K562 (cell line): ENCODE measurements around the gene FGFR1OP2. TPM values are rescaled to one million over a fixed set of nuclear protein-coding genes. Genes with fewer than 3 reads are reported as not detected.

Source experiments
- HDAC2 ChIP-seq: fragments of 450-650 bp; IDR thresholded peaks from 2 replicates; pipeline ENCODE4 v1.6.1; 2016; ENCODE audit warnings: mild to moderate bottlenecking
- polyA plus RNA-seq, 8 experiments: library from polyadenylated mRNA; depleted of rRNA in 4 of 8; stranded (reverse) in 5 of 8; unstranded in 3 of 8; fragments of >200 nt; fragmentation: Nextera tagmentation in 2 of 8; fragmentation: Illumina TruSeq in 1 of 8; extraction: Ambion mirVana in 2 of 8; extraction: Trizol in 1 of 8; gene quantifications; 2 replicates each; pipeline versions ENCODE4 v1.2.1 to v1.2.3, GENCODE V29; 2011 to 2014; ENCODE audit warnings: inconsistent platforms in 1 of 8, missing spikeins in 1 of 8
- total RNA-seq, 7 experiments: library from RNA; depleted of rRNA in 6 of 7; stranded (reverse); fragments of >200 nt in 6 of 7; fragmentation: Illumina TruSeq in 2 of 7; extraction: Trizol in 2 of 7; gene quantifications; 2 replicates each; pipeline versions ENCODE4 v1.2.1 to v1.2.3, GENCODE V29; 2011 to 2021; ENCODE audit warnings: low replicate concordance in 1 of 7
- TF ChIP-seq, protein P1 (sequence below): fragments of 450-650 bp; IDR thresholded peaks from 2 replicates; pipeline ENCODE4 v1.6.1; 2016; ENCODE audit warnings: mild to moderate bottlenecking, moderate library complexity

The FGFR1OP2 gene
- total and polyA plus RNA-seq, 9 of the 15 experiments (the other 6 are each of a cell fraction or from before 2014, with no cell fraction given) = 31.6 to 49.0 (median 37.1) TPM

DNA sequence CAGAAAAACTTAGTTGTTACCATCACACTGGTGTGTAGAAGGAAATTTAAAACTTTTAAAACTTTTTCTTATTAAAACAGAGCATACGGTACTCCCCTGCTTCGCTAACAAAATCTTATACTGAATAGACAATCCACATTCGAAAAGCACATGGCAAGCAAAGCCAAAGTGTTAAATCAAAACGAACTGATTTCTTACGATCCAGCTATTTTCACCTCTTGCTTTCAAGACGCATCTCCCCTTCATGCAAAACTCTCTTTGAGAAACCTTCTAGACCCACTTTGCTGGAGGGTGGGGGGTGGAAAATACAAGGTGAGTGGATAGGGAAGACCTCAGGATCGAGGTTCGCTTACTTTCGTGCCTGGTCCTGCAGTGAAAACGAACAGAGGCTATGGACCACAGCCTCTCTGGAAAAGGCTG, 817 bp upstream of the FGFR1OP2 start (continued):
- TF ChIP-seq, protein P1, sequence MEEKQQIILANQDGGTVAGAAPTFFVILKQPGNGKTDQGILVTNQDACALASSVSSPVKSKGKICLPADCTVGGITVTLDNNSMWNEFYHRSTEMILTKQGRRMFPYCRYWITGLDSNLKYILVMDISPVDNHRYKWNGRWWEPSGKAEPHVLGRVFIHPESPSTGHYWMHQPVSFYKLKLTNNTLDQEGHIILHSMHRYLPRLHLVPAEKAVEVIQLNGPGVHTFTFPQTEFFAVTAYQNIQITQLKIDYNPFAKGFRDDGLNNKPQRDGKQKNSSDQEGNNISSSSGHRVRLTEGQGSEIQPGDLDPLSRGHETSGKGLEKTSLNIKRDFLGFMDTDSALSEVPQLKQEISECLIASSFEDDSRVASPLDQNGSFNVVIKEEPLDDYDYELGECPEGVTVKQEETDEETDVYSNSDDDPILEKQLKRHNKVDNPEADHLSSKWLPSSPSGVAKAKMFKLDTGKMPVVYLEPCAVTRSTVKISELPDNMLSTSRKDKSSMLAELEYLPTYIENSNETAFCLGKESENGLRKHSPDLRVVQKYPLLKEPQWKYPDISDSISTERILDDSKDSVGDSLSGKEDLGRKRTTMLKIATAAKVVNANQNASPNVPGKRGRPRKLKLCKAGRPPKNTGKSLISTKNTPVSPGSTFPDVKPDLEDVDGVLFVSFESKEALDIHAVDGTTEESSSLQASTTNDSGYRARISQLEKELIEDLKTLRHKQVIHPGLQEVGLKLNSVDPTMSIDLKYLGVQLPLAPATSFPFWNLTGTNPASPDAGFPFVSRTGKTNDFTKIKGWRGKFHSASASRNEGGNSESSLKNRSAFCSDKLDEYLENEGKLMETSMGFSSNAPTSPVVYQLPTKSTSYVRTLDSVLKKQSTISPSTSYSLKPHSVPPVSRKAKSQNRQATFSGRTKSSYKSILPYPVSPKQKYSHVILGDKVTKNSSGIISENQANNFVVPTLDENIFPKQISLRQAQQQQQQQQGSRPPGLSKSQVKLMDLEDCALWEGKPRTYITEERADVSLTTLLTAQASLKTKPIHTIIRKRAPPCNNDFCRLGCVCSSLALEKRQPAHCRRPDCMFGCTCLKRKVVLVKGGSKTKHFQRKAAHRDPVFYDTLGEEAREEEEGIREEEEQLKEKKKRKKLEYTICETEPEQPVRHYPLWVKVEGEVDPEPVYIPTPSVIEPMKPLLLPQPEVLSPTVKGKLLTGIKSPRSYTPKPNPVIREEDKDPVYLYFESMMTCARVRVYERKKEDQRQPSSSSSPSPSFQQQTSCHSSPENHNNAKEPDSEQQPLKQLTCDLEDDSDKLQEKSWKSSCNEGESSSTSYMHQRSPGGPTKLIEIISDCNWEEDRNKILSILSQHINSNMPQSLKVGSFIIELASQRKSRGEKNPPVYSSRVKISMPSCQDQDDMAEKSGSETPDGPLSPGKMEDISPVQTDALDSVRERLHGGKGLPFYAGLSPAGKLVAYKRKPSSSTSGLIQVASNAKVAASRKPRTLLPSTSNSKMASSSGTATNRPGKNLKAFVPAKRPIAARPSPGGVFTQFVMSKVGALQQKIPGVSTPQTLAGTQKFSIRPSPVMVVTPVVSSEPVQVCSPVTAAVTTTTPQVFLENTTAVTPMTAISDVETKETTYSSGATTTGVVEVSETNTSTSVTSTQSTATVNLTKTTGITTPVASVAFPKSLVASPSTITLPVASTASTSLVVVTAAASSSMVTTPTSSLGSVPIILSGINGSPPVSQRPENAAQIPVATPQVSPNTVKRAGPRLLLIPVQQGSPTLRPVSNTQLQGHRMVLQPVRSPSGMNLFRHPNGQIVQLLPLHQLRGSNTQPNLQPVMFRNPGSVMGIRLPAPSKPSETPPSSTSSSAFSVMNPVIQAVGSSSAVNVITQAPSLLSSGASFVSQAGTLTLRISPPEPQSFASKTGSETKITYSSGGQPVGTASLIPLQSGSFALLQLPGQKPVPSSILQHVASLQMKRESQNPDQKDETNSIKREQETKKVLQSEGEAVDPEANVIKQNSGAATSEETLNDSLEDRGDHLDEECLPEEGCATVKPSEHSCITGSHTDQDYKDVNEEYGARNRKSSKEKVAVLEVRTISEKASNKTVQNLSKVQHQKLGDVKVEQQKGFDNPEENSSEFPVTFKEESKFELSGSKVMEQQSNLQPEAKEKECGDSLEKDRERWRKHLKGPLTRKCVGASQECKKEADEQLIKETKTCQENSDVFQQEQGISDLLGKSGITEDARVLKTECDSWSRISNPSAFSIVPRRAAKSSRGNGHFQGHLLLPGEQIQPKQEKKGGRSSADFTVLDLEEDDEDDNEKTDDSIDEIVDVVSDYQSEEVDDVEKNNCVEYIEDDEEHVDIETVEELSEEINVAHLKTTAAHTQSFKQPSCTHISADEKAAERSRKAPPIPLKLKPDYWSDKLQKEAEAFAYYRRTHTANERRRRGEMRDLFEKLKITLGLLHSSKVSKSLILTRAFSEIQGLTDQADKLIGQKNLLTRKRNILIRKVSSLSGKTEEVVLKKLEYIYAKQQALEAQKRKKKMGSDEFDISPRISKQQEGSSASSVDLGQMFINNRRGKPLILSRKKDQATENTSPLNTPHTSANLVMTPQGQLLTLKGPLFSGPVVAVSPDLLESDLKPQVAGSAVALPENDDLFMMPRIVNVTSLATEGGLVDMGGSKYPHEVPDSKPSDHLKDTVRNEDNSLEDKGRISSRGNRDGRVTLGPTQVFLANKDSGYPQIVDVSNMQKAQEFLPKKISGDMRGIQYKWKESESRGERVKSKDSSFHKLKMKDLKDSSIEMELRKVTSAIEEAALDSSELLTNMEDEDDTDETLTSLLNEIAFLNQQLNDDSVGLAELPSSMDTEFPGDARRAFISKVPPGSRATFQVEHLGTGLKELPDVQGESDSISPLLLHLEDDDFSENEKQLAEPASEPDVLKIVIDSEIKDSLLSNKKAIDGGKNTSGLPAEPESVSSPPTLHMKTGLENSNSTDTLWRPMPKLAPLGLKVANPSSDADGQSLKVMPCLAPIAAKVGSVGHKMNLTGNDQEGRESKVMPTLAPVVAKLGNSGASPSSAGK = 0 out of 2 replicates have a peak, but pooled peaks have one; percentile 44
- TF ChIP-seq HDAC2 = peak; percentile 16; the same call in 1 of the 2 replicates
